ENCODE measurements around the gene STX12. TPM values are rescaled to one million over a fixed set of nuclear protein-coding genes. Genes with fewer than 3 reads are reported as not detected.
A peak's percentile ranks its signal among the peaks of the same experiment; 100 is the strongest.
"Not testable (repeated sequence)": the region's sequence is repeated elsewhere in the genome, so short reads cannot be mapped to it uniquely, and the experiment has no call there.

The STX12 gene
- total RNA-seq, 1 donor from 2014 or later = 91.9 TPM

GRCh38 chr1:27823784-27824183 lies 50.8 kb downstream of the STX12 start:
- Histone ChIP-seq H3K36me3 (peaks cover 30 to 50% of the 10 kb centered on the region in 2 donors), H3K9me3 (no peaks in the 10 kb centered on the region), H3K27ac (no peak overlapping the region), H3K27me3 (no peaks in the 10 kb centered on the region), H3K4me1 (no peaks in the 10 kb centered on the region), H3K4me3 (no peak overlapping the region)
- intact Hi-C loops (cut with DNase I) = no loop called here
- TF ChIP-seq CTCF (IDR thresholded peaks at IDR 0.05) = no peak
- DNase-seq (ENCODE audit: low spot score in 2 of 2) = no peak

- H3K36me3 ChIP-seq = peaks cover 25 to 43% of the 10 kb centered on the region in 2 donors
- H3K27ac ChIP-seq = no peak overlapping the region
- H3K27me3 ChIP-seq = no peaks in the 10 kb centered on the region
- no peak overlapping the region for H3K4me3 ChIP-seq
- no peak for DNase-seq (ENCODE audit: low spot score in 2 of 2)
- H3K9me3 ChIP-seq = no peaks in the 10 kb centered on the region
- TF ChIP-seq CTCF (IDR thresholded peaks at IDR 0.05) = no peak
- H3K4me1 ChIP-seq = no peaks in the 10 kb centered on the region
- intact Hi-C loops (cut with DNase I) = no loop called here
Observed at GRCh38 chr1:27824411-27824810, 51.4 kb downstream of the STX12 start.

- intact Hi-C loops (cut with DNase I); H3K27me3 ChIP-seq; DNase-seq (ENCODE audit: low spot score in 2 of 2); H3K4me3 ChIP-seq; H3K9me3 ChIP-seq: not testable (repeated sequence)
- H3K4me1 ChIP-seq = peaks cover 3 to 11% of the 10 kb centered on the region in 2 donors
- H3K27ac ChIP-seq = peak overlapping the region; percentile 79 to 82
- peaks cover 13 to 19% of the 10 kb centered on the region in 2 donors for H3K36me3 ChIP-seq
Observed at GRCh38 chr1:27829339-27829960, 56.4 kb downstream of the STX12 start.

GRCh38 chr1:27830621-27831440 lies 57.8 kb downstream of the STX12 start, which contains the start of gene PPP1R8:
Gene PPP1R8, plus strand, starts transcription at chr1:27830782. Its CDS starts 54 bp downstream, at chr1:27830836.
- Histone ChIP-seq H3K36me3 (peaks cover 13 to 14% of the 10 kb centered on the region in 2 donors), H3K4me3 (peak within 1 kb of the TSS; percentile 82 to 93), H3K4me1 (peaks cover 3 to 11% of the 10 kb centered on the region in 2 donors), H3K27ac (peak within 1 kb of the TSS; percentile 79 to 82), H3K27me3 (no peaks in the 10 kb centered on the region), H3K9me3 (no peaks in the 10 kb centered on the region)
- intact Hi-C loops (cut with DNase I) = loop anchor here (1.0 to 10.0 kb wide), 2 partner anchors 58 to 106 kb away; partner anchors contain the start of genes FAM76A and STX12
- no peak for TF ChIP-seq CTCF (IDR thresholded peaks at IDR 0.05)
- peak; percentile 73 to 95 for DNase-seq (ENCODE audit: low spot score in 2 of 2)

- Histone ChIP-seq H3K27ac (no peak overlapping the region), H3K4me1 (peaks cover 3 to 11% of the 10 kb centered on the region in 2 donors), H3K4me3 (peak overlapping the region; percentile 82 to 93), H3K36me3 (peaks cover 13 to 16% of the 10 kb centered on the region in 2 donors), H3K9me3 (no peaks in the 10 kb centered on the region), H3K27me3 (no peaks in the 10 kb centered on the region)
- intact Hi-C loops (cut with DNase I) = loop anchor here (10.0 kb wide), 1 partner anchor 107 kb away; the partner anchor contains the start of gene FAM76A
- no peak for TF ChIP-seq CTCF (IDR thresholded peaks at IDR 0.05)
- DNase-seq (ENCODE audit: low spot score in 2 of 2) = no peak
Observed at GRCh38 chr1:27831568-27832410, 58.8 kb downstream of the STX12 start.
